ELR (cell line): ENCODE measurements around the gene REM2.

ENCODE experiments used
- DNase-seq: peaks from one replicate; pipeline ENCODE4 v3.0.0-alpha.2; 2015; ENCODE audit warnings: low read depth

REM2 gene

DNA sequence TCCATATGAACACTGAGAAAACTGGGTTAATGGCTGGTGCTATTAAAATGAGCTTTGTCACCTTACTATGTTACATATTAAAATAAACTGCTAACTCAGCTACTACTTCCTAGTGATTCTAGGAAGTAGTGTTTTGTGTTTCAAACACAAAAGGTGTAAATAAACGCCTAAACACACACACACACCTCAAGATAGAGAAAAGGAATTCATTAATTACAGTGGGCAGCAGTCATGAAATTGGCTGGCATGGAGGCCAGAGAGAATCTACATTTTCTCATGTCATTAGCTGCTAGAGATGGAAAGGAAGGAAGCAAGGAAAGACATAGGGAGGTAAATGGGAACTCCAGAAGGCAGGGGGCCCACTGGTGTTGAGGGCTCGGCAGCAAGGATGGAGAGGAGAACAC lies 46.9 kb downstream of the REM2 start:
- DNase-seq = no peak

DNA sequence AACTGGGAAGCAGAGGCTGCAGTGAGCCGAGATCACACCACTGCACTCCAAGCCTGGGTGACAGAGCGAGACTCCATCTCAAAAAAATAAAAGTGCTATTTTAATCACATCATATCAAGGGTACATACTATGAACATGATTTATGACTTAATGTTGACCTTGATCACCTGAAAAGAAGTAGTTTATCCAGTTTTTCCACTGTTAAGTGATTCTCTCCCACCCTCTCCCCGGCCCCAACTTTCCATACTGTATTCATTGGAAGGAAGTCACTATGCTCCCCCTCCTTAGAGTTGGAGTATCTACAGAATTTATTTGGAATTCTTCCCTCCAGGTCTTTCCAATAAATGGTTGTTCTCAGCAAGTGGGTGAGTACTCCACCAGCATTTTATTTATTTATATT lies 49.1 kb downstream of the REM2 start:
- DNase-seq = no peak

DNA sequence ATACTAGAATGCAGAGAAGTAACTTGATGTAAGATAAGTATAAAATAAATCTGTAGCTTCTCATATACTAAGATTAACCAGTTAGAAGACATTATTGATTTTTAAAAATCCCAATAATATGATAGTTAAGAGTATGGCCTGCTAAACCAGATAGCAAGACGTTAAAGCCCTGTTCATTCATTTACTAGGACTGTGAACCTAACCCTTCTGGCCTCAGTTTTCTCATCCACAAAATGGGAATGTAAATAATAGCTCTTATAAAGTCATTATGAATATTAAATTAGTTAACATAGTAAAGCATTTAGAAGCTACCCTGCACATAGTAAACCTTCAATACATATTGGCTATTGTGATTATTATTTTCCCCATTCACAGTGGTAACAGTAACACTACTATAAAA lies 52.1 kb downstream of the REM2 start:
- DNase-seq = no peak
